SH-SY5Y (cell line): ENCODE measurements around the gene EFCAB6.

Source experiments
- GATA2 ChIP-seq: IDR thresholded peaks from 2 replicates; pipeline ENCODE4 v1.6.1; 2011; ENCODE audit warnings: mild to moderate bottlenecking, low read depth, low read length
- GATA3 ChIP-seq: IDR thresholded peaks from 2 replicates; pipeline ENCODE4 v1.6.1; 2011; ENCODE audit warnings: low read depth, mild to moderate bottlenecking, low read length, moderate library complexity

DNA sequence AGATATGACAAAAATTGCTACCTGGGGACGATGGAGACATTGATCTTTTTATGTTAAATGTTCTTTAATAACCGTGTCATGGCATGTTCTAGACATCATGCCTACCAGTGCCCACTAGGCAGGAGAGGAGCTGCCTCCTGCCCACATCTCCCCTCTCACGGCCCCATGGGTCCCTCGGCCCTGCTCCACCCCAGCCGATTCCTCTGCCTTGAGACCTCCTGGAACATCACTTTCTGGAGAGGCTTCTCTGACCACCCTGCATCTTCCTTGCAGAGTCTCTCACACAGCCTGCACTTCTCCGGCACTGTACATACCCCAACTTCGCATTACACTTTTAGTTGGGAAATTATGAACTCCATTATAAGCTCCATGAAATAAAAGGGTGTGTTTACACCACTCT is 16.8 kb downstream of the EFCAB6 start:
- TF ChIP-seq GATA3 (no peak), GATA2 (no peak)
